ENCODE results near the gene NCKAP5. TPM values are rescaled to one million over a fixed set of nuclear protein-coding genes. Genes with fewer than 3 reads are reported as not detected.

Gene NCKAP5
- total RNA-seq, 4 donors from 2014 or later, result 2.7 to 11.7 (median 5.6) TPM

DNA sequence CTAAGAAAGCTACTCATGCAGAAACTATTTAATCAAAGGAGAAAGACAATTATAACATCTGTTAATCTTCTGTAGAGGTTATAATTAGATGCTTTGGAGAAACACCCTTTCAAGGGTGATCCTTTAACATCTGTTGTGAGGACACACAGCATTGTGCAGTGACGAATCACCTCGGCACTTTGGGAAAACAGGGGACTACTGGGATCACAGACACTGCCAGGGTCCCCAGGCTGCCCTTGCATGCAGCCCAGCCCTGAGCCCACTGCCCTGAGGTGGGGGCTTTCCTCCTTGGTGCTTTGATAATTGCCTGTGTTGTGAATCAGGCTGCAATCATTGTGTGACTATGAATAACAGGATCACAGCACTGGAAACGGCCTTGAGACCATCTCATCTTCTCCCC lies 10.6 kb downstream of the NCKAP5 start:
- Histone ChIP-seq H3K27ac (no peak overlapping the region), H3K27me3 (no peaks in the 10 kb centered on the region), H3K9me3 (no peaks in the 10 kb centered on the region), H3K4me1 (peaks cover 0 to 7% (median 0%) of the 10 kb centered on the region in 4 donors), H3K36me3 (no peaks in the 10 kb centered on the region), H3K4me3 (no peak overlapping the region)
- WGBS, 2 donors, result 76 to 77% methylated on average over 3 of the region's 3 CpGs
- DNase-seq (ENCODE audit: low spot score in 2 of 2), result no peak
- TF ChIP-seq EP300 (IDR thresholded peaks at IDR 0.05), result no peak
- no peak for TF ChIP-seq CTCF (IDR thresholded peaks at IDR 0.05)
- no peak for TF ChIP-seq POLR2A (IDR thresholded peaks at IDR 0.05)

GRCh38 chr2:133553838-133554408 lies 14.3 kb downstream of the NCKAP5 start:
- Histone ChIP-seq H3K4me3 (no peak overlapping the region), H3K27me3 (no peaks in the 10 kb centered on the region), H3K9me3 (no peaks in the 10 kb centered on the region), H3K4me1 (peaks cover 0 to 7% (median 0%) of the 10 kb centered on the region in 4 donors), H3K27ac (no peak overlapping the region), H3K36me3 (no peaks in the 10 kb centered on the region)
- WGBS, 2 donors, result 84 to 85% methylated on average over 2 of the region's 2 CpGs
- no peak for TF ChIP-seq CTCF (IDR thresholded peaks at IDR 0.05)
- no peak for TF ChIP-seq EP300 (IDR thresholded peaks at IDR 0.05)
- no peak for TF ChIP-seq POLR2A (IDR thresholded peaks at IDR 0.05)
- no peak for DNase-seq (ENCODE audit: low spot score in 2 of 2)

DNA sequence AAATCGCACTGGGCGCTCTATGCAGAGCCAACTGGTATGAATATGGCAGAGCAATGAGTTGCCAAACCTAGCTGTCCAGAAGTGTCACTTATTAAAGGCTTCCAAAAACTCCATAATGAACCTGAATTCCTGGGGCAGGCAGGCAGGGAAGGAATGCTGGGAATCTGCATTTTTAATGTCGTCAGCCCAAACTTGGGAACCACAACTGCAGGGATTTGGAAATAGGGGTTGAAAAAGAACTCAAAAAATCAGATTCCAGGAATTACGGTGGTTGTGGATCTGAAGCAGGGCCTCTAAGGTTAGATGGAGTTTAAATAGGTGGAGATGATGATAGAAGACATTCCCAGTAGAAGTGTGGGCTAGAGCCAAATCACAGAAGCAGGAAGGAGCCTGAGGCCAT lies 15.0 kb downstream of the NCKAP5 start:
- peak overlapping the region in 2 of 4 donors; percentile 27 to 46 for H3K27ac ChIP-seq
- H3K9me3 ChIP-seq, result no peaks in the 10 kb centered on the region
- peaks cover 0 to 7% (median 0%) of the 10 kb centered on the region in 4 donors for H3K4me1 ChIP-seq
- 73 to 75% methylated on average over 4 of the region's 4 CpGs for WGBS, 2 donors
- DNase-seq (ENCODE audit: low spot score in 2 of 2), result no peak
- H3K27me3 ChIP-seq, result no peaks in the 10 kb centered on the region
- no peak for TF ChIP-seq EP300 (IDR thresholded peaks at IDR 0.05)
- no peak for TF ChIP-seq POLR2A (IDR thresholded peaks at IDR 0.05)
- TF ChIP-seq CTCF (IDR thresholded peaks at IDR 0.05), result no peak
- H3K36me3 ChIP-seq, result no peaks in the 10 kb centered on the region
- no peak overlapping the region for H3K4me3 ChIP-seq

DNA sequence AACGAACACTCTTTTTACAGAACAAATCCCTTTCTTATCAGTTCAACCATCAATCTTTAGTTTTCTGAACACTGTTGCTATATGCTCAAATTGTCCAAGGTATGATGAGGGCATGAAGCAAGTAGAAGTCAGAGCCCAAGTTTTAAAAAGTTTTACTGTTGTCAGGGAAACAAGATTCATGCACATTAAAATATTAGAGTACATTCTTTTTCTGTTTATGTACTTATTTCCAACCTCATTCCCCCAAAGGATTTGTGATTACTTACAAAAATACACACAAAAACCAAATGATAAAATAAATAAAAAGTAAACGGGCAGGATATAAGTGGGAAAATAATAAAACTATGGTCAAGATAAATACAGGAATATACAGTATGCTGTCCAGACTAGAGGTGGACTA lies 15.4 kb downstream of the NCKAP5 start:
- TF ChIP-seq POLR2A (IDR thresholded peaks at IDR 0.05) (no peak), EP300 (IDR thresholded peaks at IDR 0.05) (no peak)
- DNase-seq (ENCODE audit: low spot score in 2 of 2), result no peak
- Histone ChIP-seq H3K27ac (peak overlapping the region in 2 of 4 donors; percentile 27 to 46), H3K36me3 (no peaks in the 10 kb centered on the region), H3K4me1 (peaks cover 0 to 7% (median 0%) of the 10 kb centered on the region in 4 donors), H3K4me3 (no peak overlapping the region), H3K27me3 (no peaks in the 10 kb centered on the region), H3K9me3 (no peaks in the 10 kb centered on the region)
- 46 to 58% methylated on average over 2 of the region's 2 CpGs for WGBS, 2 donors

GRCh38 chr2:133541797-133542196 lies 26.5 kb downstream of the NCKAP5 start:
- no peak for DNase-seq (ENCODE audit: low spot score in 2 of 2)
- TF ChIP-seq POLR2A (IDR thresholded peaks at IDR 0.05) (no peak), EP300 (IDR thresholded peaks at IDR 0.05) (no peak), CTCF (IDR thresholded peaks at IDR 0.05) (no peak)
- Histone ChIP-seq H3K9me3 (no peaks in the 10 kb centered on the region), H3K27me3 (no peaks in the 10 kb centered on the region), H3K27ac (no peak overlapping the region), H3K4me3 (no peak overlapping the region), H3K4me1 (no peaks in the 10 kb centered on the region), H3K36me3 (no peaks in the 10 kb centered on the region)
- 80 to 92% methylated on average over 3 of the region's 3 CpGs for WGBS, 2 donors
